SK-N-SH treated with all-trans-retinoic acid at 6 μM for 48 hours (cell line): ENCODE measurements around the gene CD19.

ENCODE experiments used
- ATAC-seq: fragments of 200-7000 bp; cut with Tn5 transposase; 3 replicates; pipeline ENCODE4 v1.9.1; 2020; ENCODE audit warnings: mild to moderate bottlenecking, moderate library complexity
- ARNTL ChIP-seq: fragments of 450-650 bp; formaldehyde crosslinking; IDR thresholded peaks from 2 replicates; pipeline ENCODE4 v1.5.0; 2020; ENCODE audit warnings: low read depth, mild to moderate bottlenecking, moderate library complexity, borderline replicate concordance
- BACH2 ChIP-seq: fragments of 250-450 bp; sonication (Bioruptor Pico); IDR thresholded peaks from 2 replicates; pipeline ENCODE4 v1.9.0; 2021; ENCODE audit warnings: mild to moderate bottlenecking, borderline replicate concordance
- CSDC2 ChIP-seq: fragments of 250-450 bp; sonication (Bioruptor Pico); IDR thresholded peaks from 2 replicates; pipeline ENCODE4 v1.5.0; 2020; ENCODE audit warnings: mild to moderate bottlenecking, moderate library complexity
- ESRRG ChIP-seq: fragments of 250-450 bp; sonication (Bioruptor Pico); IDR thresholded peaks from 2 replicates; pipeline ENCODE4 v1.6.1; 2021; ENCODE audit warnings: mild to moderate bottlenecking
- GLIS3 ChIP-seq: fragments of 250-450 bp; sonication (Bioruptor Pico); IDR thresholded peaks from 2 replicates; pipeline ENCODE4 v1.5.0; 2020; ENCODE audit warnings: mild to moderate bottlenecking, moderate library complexity
- ISL1 ChIP-seq: fragments of 250-450 bp; sonication (Bioruptor Pico); IDR thresholded peaks from 2 replicates; pipeline ENCODE4 v2.1.2; 2022; ENCODE audit warnings: mild to moderate bottlenecking, moderate library complexity
- OSR1 ChIP-seq: fragments of 250-450 bp; sonication (Bioruptor Pico); IDR thresholded peaks from 2 replicates; pipeline ENCODE4 v1.8.0; 2022; ENCODE audit warnings: moderate library complexity, mild to moderate bottlenecking, inconsistent platforms
- RARB ChIP-seq: fragments of 250-450 bp; sonication (Bioruptor Pico); IDR thresholded peaks from 2 replicates; pipeline ENCODE4 v1.8.0; 2021; ENCODE audit warnings: mild to moderate bottlenecking, moderate library complexity
- SNAI2 ChIP-seq: fragments of 250-450 bp; sonication (Bioruptor Pico); IDR thresholded peaks from 2 replicates; pipeline ENCODE4 v1.5.0; 2020; ENCODE audit warnings: mild to moderate bottlenecking, moderate library complexity
- TOX ChIP-seq: fragments of 250-450 bp; sonication (Bioruptor Pico); IDR thresholded peaks from 2 replicates; pipeline ENCODE4 v1.8.0; 2021; ENCODE audit warnings: mild to moderate bottlenecking, moderate library complexity, borderline replicate concordance
- TSHZ2 ChIP-seq: fragments of 250-450 bp; sonication (Bioruptor Pico); IDR thresholded peaks from 2 replicates; pipeline ENCODE4 v1.5.0; 2020; ENCODE audit warnings: mild to moderate bottlenecking, moderate library complexity
- ZC3H10 ChIP-seq: fragments of 250-450 bp; sonication (Bioruptor Pico); IDR thresholded peaks from 2 replicates; pipeline ENCODE4 v1.5.1; 2021; ENCODE audit warnings: mild to moderate bottlenecking, moderate library complexity
- ZFP3 ChIP-seq: fragments of 250-450 bp; sonication (Bioruptor Pico); IDR thresholded peaks from 2 replicates; pipeline ENCODE4 v1.5.0; 2020; ENCODE audit warnings: mild to moderate bottlenecking, moderate library complexity
- ZFP30 ChIP-seq: fragments of 450-650 bp; formaldehyde crosslinking; IDR thresholded peaks from 2 replicates; pipeline ENCODE4 v1.5.0; 2022; ENCODE audit warnings: mild to moderate bottlenecking, moderate library complexity
- ZNF565 ChIP-seq: fragments of 450-650 bp; formaldehyde crosslinking; conservative IDR thresholded peaks from 2 replicates; pipeline ENCODE4 v1.5.0; 2020; ENCODE audit warnings: low read depth, mild to moderate bottlenecking, moderate library complexity
- ZNF70 ChIP-seq: fragments of 450-650 bp; formaldehyde crosslinking; IDR thresholded peaks from 2 replicates; pipeline ENCODE4 v1.5.0; 2020; ENCODE audit warnings: mild to moderate bottlenecking, moderate library complexity
- TF ChIP-seq, protein P1 (sequence below): fragments of 250-450 bp; sonication (Bioruptor Pico); IDR thresholded peaks from 2 replicates; pipeline ENCODE4 v1.5.1; 2020; ENCODE audit warnings: low read depth, mild to moderate bottlenecking, moderate library complexity
- TF ChIP-seq, protein P2 (sequence below): fragments of 250-450 bp; sonication (Bioruptor Pico); IDR thresholded peaks from 2 replicates; pipeline ENCODE4 v1.5.1; 2021; ENCODE audit warnings: mild to moderate bottlenecking, moderate library complexity

The CD19 gene

DNA sequence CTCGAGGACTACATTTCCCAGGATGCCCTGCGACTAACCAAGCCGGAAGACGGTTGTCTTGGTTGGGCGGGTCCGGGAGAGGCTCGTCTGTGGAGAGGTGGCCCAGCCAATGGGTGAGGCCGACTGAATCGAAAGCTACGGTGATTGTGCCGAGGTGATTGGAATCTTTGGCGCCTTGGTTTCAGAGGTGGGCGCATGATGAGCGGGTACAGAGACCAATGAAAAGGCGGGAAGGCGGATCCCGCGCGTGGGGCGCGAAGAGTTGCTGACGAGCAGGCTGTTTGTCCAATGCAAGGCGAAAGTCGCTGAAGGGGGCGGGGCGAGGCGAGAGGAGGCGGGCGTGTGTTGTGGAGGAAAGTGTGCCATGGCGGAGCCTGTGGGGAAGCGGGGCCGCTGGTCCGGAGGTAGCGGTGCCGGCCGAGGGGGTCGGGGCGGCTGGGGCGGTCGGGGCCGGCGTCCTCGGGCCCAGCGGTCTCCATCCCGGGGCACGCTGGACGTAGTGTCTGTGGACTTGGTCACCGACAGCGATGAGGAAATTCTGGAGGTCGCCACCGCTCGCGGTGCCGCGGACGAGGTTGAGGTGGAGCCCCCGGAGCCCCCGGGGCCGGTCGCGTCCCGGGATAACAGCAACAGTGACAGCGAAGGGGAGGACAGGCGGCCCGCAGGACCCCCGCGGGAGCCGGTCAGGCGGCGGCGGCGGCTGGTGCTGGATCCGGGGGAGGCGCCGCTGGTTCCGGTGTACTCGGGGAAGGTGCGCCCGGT is 19.1 kb downstream of the CD19 start, which contains the start of gene NFATC2IP (continued):
- TF ChIP-seq BACH2 (no peak), CSDC2 (CRISPR knock-in tag) (no peak), TOX (CRISPR knock-in tag) (no peak), ZC3H10 (no peak), GLIS3 (CRISPR knock-in tag) (no peak), ZFP30 (CRISPR knock-in tag) (no peak), ISL1 (no peak), SNAI2 (CRISPR knock-in tag) (no peak), OSR1 (CRISPR knock-in tag) (no peak), TSHZ2 (CRISPR knock-in tag) (no peak), ESRRG (CRISPR knock-in tag) (no peak), ARNTL (CRISPR knock-in tag) (no peak), ZNF70 (CRISPR knock-in tag) (no peak)

- TF ChIP-seq CSDC2 (CRISPR knock-in tag) (no peak), ZC3H10 (no peak)
- TF ChIP-seq, protein P1, sequence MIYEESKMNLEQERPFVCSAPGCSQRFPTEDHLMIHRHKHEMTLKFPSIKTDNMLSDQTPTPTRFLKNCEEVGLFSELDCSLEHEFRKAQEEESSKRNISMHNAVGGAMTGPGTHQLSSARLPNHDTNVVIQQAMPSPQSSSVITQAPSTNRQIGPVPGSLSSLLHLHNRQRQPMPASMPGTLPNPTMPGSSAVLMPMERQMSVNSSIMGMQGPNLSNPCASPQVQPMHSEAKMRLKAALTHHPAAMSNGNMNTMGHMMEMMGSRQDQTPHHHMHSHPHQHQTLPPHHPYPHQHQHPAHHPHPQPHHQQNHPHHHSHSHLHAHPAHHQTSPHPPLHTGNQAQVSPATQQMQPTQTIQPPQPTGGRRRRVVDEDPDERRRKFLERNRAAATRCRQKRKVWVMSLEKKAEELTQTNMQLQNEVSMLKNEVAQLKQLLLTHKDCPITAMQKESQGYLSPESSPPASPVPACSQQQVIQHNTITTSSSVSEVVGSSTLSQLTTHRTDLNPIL (CRISPR knock-in tag), result no peak
- TF ChIP-seq, all 23 proteins: peak for 0
Measured at GRCh38 chr16:28951410-28951943, 19.7 kb downstream of the CD19 start.

GRCh38 chr16:28958216-28958615 is 26.4 kb downstream of the CD19 start:
- TF ChIP-seq ZNF565 (no peak), ESRRG (CRISPR knock-in tag) (no peak)
- no peak for ATAC-seq

More at GRCh38 chr16:28951410-28951943, 19.7 kb downstream of the CD19 start:
- ATAC-seq, result no peak; the same call in 2 of the 3 replicates

DNA sequence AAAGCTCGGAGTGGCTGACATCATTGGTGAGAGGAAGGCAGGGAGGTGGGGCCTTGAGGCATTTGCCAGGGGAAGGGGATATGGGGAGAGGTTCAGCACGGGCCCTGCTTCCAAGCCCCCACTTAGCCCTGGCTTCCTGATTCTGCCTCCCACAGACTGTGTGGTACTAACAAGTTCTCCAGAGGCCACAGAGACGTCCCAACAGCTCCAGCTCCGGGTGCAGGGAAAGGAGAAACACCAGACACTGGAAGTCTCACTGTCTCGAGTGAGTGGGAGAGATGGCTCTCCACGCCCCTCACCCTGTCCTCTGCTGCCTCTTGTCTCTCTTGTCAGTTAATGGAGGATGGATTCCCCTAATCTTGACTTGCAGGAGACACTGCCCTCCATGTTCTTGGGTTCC is 27.1 kb downstream of the CD19 start:
- no peak for ATAC-seq

More for the DNA sequence above, 27.1 kb downstream of the CD19 start:
- TF ChIP-seq, protein P1 (CRISPR knock-in tag), result no peak
- TF ChIP-seq ESRRG (CRISPR knock-in tag) (no peak), ISL1 (no peak), ZC3H10 (no peak), RARB (CRISPR knock-in tag) (no peak), TSHZ2 (CRISPR knock-in tag) (no peak), ARNTL (CRISPR knock-in tag) (no peak), ZNF565 (no peak), BACH2 (no peak), ZFP3 (CRISPR knock-in tag) (no peak), TOX (CRISPR knock-in tag) (no peak), OSR1 (CRISPR knock-in tag) (no peak), GLIS3 (CRISPR knock-in tag) (no peak)
- TF ChIP-seq, protein P2, sequence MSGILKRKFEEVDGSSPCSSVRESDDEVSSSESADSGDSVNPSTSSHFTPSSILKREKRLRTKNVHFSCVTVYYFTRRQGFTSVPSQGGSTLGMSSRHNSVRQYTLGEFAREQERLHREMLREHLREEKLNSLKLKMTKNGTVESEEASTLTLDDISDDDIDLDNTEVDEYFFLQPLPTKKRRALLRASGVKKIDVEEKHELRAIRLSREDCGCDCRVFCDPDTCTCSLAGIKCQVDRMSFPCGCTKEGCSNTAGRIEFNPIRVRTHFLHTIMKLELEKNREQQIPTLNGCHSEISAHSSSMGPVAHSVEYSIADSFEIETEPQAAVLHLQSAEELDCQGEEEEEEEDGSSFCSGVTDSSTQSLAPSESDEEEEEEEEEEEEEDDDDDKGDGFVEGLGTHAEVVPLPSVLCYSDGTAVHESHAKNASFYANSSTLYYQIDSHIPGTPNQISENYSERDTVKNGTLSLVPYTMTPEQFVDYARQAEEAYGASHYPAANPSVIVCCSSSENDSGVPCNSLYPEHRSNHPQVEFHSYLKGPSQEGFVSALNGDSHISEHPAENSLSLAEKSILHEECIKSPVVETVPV, result no peak
